ENCODE results near the gene LRRC3B.
"Not testable (repeated sequence)": the region's sequence is repeated elsewhere in the genome, so short reads cannot be mapped to it uniquely, and the experiment has no call there.

LRRC3B gene

GRCh38 chr3:26622621-26623418, at the start of gene LRRC3B:
LRRC3B (plus strand) TSS chr3:26622772; CDS start chr3:26709673, 86,901 bp downstream.
- no peak for DNase-seq (ENCODE audit: low read depth in 2 of 2)

DNA sequence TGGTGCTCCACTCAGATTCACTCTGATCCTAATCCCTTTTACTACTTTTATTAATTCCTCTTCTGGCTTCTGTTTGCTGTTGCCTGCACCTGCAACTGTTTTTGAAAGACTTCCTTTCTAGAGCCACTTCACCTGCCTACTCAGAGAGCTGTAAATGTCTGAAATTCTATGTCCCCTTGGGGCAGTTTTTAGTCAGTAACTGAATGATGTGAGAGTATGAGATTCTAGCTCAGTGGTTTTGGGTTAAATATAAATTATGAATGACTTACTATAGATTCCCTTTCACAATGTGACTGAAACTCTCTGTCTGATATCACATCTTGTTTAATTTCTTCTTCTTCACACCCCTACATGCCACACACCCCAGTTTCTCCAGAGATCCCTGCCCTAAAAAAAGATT, 47.8 kb upstream of the LRRC3B start:
- no peak for DNase-seq (ENCODE audit: low read depth in 2 of 2)

DNA sequence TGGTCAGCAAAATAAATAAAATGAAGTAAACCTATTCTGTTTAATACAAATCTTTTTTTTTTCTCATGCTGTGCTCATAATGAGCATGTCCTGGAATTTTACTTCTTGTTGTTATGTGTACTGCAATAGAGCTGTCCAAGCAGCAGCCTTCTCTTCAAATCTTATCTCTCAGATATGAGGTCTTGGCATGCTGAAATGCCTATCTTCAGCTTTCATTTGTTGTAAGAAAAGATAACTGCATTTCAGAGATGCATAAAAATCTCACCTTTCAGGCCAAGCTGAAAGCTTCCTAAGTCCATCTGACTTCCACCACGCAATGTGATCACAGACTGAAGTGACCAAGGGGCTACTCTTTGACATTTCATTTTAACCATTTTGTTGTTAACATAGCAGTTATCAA, 43.5 kb upstream of the LRRC3B start:
- DNase-seq (ENCODE audit: low read depth in 2 of 2): no peak

DNA sequence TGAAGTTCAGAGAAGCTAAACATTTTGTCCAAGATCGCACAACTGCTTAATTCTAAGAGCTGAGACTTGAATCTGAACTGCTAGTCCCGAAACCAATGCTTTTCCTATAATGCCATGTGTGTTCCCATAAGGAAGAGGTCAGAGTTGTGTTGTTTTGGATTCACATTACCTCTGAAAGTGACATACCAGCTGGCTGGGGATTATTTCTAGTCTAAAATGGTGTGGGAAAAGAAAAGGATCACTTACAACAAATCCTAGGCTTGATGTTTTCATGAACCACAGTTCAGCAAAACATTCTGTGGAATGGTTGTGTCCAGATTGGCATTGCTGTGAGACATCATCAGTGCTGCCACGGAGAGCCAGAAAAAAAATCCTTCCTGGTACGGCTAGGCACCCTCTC, 35.0 kb upstream of the LRRC3B start:
- no peak for DNase-seq (ENCODE audit: low read depth in 2 of 2)

DNA sequence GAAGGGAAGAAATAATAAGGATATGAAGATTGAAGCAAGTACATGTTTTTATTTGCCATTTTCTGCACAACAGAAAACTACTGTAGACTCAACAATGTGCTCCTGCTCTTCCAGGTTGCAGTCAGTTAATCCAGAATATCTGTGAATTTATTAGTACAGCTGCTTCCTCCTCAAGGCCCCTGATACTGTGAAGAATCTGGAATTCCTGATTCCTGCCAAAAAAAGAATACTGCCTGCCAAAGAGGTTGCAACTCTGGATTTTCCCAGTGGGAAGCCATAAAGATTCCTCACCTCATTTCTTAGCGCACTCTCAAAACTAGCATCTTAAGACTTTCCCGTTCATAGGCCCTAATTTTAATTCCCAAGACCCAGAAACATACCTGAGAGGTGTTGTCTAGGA, 33.6 kb upstream of the LRRC3B start:
- DNase-seq (ENCODE audit: low read depth in 2 of 2): no peak

GRCh38 chr3:26589678-26590077, 32.9 kb upstream of the LRRC3B start:
- no peak for DNase-seq (ENCODE audit: low read depth in 2 of 2)

GRCh38 chr3:26590919-26591484, 31.6 kb upstream of the LRRC3B start:
- no peak for DNase-seq (ENCODE audit: low read depth in 2 of 2)

GRCh38 chr3:26591926-26592325, 30.6 kb upstream of the LRRC3B start:
- DNase-seq (ENCODE audit: low read depth in 2 of 2): no peak

DNA sequence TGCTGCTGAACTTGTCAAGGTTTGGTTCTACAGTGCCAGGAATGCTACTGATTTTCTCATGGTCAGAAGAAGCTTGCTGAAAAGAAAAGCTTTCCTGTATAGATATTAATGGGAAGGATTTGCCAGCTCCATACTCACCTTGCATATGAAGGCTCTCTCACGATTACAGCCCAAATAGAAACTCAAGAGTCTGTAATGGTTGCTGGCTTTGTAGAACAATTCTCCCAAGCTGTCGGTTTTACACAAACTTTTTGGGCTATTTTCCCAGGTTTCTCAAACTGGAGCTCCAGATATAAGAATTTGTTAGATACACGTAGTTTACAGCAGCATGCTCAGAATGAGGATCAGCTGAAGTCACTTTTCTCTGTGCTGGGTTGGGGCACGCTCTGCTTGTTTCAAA, 30.1 kb upstream of the LRRC3B start:
- DNase-seq (ENCODE audit: low read depth in 2 of 2): no peak

- DNase-seq (ENCODE audit: low read depth in 2 of 2): no peak
Observed at GRCh38 chr3:26596335-26596734, 26.2 kb upstream of the LRRC3B start.

DNA sequence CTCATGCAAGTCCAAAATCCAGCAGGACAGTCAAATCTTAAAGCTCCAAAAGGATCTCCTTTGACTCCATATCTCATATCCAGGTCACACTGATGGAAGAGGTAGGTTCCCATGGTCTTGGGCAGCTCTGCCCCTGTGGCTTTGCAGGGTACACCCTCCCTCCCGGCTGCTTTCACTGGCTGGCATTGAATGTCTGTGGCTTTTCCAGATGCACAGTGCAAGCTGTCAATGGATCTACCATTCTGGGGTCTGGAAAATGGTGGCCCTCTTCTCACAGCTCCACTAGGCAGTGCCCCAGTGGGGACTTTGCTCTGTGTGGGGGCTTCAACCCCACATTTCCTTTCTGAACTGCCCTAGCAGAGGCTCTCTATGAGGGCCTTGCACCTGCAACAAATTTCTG, 19.3 kb upstream of the LRRC3B start:
- not testable (repeated sequence) for DNase-seq (ENCODE audit: low read depth in 2 of 2)

GRCh38 chr3:26603771-26604170, 18.8 kb upstream of the LRRC3B start:
- not testable (repeated sequence) for DNase-seq (ENCODE audit: low read depth in 2 of 2)

- DNase-seq (ENCODE audit: low read depth in 2 of 2): no peak
Observed at GRCh38 chr3:26614006-26614685, 8.4 kb upstream of the LRRC3B start.

- DNase-seq (ENCODE audit: low read depth in 2 of 2): no peak
Observed at GRCh38 chr3:26621176-26621575, 1.4 kb upstream of the LRRC3B start.

- DNase-seq (ENCODE audit: low read depth in 2 of 2): no peak
Observed at GRCh38 chr3:26621906-26622620, 509 bp upstream of the LRRC3B start.

DNA sequence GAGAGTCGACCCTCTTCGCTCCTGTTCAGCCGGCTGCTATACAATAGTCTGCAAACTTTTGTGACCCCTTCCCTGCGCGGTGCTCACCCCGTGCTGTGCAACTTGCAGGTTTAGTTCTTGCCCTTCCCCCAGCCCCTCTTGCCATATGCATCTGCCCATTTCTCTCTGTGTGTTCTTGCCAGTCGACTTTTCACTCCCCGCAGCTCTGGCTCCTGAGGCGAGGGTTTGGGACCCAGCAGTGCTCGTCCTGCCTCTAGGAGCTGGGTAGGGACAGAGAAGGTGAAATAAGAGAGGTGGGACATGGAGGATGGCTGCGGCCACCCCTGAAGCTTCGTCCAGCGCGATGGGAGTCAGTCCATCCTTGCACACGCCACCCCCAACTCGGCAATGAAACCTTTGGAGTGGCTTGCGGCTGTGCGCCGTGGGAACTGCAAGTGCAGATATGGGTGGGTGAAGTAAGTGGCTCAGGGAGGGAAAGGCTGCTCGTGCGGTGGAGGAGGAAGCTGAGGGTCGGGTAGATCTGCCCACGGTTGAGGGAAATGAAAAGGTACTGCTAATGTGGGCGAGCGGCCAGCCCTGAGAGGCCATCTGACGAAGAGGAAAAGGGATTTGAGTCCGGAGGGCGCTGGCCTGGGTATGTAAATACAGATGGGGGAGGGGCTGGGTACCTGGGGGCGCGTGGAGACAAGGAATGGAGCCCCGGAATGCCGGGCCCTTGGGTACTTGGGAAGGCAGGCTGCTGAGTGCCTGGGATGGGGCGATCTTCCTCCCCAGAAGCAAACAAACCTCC, 1.0 kb downstream of the LRRC3B start:
- no peak for DNase-seq (ENCODE audit: low read depth in 2 of 2)

DNA sequence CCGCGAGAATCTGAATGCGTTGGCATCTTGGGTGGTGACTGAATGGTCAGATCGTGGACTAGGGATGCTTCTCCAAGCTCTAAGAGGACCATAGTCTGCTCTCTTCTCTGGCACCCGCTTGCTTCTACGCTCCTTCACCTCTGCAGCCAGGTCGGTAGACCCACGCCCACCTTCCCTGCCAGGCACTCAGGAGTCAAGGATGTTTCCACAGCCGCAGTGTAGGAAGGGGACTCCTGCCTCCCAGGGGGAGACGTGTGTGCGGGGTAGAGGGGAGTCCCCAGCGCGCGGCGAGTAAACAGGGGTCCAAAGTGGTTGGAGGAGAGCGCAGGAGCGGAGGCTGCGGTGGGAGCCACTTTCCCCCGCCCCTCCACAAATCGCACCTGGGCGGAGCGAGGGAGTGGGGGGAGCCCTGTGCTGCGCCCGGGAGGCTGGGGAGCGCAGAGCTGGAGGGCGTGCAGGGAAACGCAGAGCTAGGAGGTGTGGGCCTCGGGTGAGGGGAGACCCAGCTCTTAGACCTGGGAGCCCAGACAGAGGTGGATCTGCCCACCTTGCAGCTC, 1.7 kb downstream of the LRRC3B start:
- no peak for DNase-seq (ENCODE audit: low read depth in 2 of 2)

DNA sequence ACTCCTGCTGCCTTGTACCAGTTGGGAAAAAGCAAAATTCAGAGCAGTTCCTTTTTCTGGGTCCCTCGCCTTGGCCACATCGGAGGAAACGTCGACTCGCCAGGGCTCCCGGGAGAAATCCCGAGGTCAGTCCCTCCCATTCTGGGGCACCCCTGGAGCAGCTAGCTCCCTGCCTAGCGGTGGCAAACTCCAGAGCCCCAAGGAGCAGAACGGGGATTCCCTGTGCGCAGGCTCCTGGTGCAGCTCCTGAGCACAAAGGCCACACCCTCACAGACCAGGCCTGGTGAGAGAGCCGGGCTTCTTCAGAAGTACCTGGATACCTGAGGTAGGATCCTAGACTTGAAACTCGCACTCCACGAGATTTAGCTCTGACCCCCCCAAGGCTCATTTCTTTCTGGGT, 2.6 kb downstream of the LRRC3B start:
- DNase-seq (ENCODE audit: low read depth in 2 of 2): no peak

DNA sequence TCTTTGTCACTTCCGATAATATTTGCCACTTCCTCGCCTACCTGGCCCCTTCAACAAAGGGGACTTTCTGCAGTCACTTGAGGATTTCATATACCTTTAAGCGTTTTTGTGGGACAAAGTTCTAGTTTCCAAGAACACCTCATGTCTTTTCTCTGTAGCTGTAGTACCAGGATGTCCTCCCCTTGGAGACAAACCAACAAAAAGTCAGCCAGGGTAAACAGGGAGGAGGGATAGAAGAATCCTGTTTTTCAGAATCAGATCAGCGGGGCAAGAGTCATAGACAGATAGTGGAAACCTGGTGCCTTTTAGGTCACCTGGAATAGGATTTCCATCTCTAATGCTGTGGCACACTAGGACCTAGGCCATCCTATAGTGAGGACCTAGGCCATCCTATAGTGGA, 4.5 kb downstream of the LRRC3B start:
- no peak for DNase-seq (ENCODE audit: low read depth in 2 of 2)

DNA sequence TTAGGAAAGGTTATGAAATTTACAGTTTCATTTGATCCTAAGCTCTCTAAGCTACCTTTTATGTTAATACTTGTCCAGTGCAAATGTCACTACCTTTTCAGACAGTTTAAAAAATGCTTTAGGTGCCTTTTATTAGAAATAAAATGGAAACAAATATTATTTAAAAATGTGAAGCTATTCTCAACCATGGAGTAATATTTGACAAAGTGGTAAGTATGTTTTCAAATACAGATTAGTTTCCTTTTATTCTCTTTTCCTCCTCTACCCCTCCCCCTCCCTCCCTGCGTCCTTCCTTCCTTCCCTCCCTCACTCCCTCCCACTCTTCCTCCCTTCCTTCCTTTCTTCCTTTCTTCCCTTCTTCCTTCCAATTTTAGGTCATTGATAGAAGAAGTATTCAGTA, 6.3 kb downstream of the LRRC3B start:
- DNase-seq (ENCODE audit: low read depth in 2 of 2): no peak

DNA sequence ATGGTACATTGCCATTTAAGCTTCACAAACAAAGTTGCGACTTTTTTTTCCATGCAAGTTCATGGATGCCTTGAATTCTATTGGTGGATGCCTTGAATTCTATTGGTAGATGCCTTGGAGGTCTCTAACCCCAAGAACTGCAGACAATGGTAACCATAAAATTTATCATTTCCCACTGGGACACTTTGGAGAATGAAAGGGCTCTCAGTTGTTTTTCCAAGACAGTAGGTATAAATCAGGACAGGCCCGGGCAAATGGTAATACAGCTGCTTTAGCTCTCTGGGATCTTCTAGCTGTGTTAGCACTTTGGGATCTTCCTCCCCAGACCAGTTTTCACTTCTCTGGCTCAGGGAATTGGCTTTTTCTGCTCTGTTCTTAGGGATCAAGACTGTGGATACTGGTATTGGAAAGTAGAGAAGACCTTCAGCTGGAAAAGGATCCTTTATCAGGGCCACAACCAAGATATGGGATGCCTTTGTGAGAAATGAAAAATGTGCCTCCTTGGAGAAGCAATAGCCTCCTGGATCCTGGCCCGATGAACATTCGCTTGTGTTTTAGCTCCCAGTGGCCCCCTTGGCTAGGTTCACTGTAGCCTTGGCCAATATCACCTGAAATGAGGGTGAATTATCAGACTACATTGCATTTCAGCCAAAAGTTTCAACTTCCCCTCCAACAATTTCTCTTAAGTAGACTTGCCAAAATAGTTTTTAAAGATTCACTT, 8.3 kb downstream of the LRRC3B start:
- no peak for DNase-seq (ENCODE audit: low read depth in 2 of 2)

All from stimulated activated CD8-positive, alpha-beta memory T cell treated with anti-CD3 and anti-CD28 coated beads, Interleukin-15, amount 100 ng/mL, for 4 hours (primary cell).